ENCODE results near the gene NUCB1.

NUCB1 gene

GRCh38 chr19:48964205-48965039 is 64.3 kb downstream of the NUCB1 start:
- DNase-seq, result peak; percentile 16

GRCh38 chr19:48965040-48965805 is 65.1 kb downstream of the NUCB1 start, which contains the start of gene FTL:
TSS of gene FTL (plus strand) at chr19:48965309. CDS start at chr19:48965508, 199 bp downstream.
- DNase-seq, result peak; percentile 95

GRCh38 chr19:48965806-48966540 is 65.9 kb downstream of the NUCB1 start:
- DNase-seq, result peak; percentile 91

GRCh38 chr19:48966541-48967345 is 66.6 kb downstream of the NUCB1 start:
- no peak for DNase-seq

- no peak for DNase-seq
These were observed 67.5 kb downstream of the NUCB1 start for GRCh38 chr19:48967346-48968178.

GRCh38 chr19:48968179-48968661 is 68.1 kb downstream of the NUCB1 start:
- no peak for DNase-seq

GRCh38 chr19:48968813-48969218 is 68.7 kb downstream of the NUCB1 start:
- DNase-seq, result no peak

- no peak for DNase-seq
These were observed 69.4 kb downstream of the NUCB1 start for GRCh38 chr19:48969276-48970138.

GRCh38 chr19:48970139-48970766 is 70.1 kb downstream of the NUCB1 start:
- no peak for DNase-seq

GRCh38 chr19:48970923-48971395 is 70.8 kb downstream of the NUCB1 start:
- DNase-seq, result peak; percentile 90

All from CD4-positive, alpha-beta T cell treated with Interleukin-6 for 4 hours (primary cell).